Left renal pelvis (tissue), 4 donors: ENCODE results near the gene SETD2. TPM values are rescaled to one million over a fixed set of nuclear protein-coding genes. Genes with fewer than 3 reads are reported as not detected.
"Not testable (repeated sequence)": the region's sequence is repeated elsewhere in the genome, so short reads cannot be mapped to it uniquely, and the experiment has no call there.

Experiments
- DNase-seq, 4 donors: peaks; one replicate each; pipeline ENCODE4 v3.0.0-alpha.2; 2013; ENCODE audit warnings: low read depth in 4 of 4, low spot score in 3 of 4
- polyA plus RNA-seq, 4 donors: library from polyadenylated mRNA; unstranded; fragments of 120-200 nt; gene quantifications; one replicate each; pipeline ENCODE4 v1.2.1, GENCODE V29; 2013; ENCODE audit not compliant: insufficient read length in 4 of 4

The SETD2 gene
- polyA plus RNA-seq, 4 donors, result 62.7 to 73.8 (median 66.8) TPM

DNA sequence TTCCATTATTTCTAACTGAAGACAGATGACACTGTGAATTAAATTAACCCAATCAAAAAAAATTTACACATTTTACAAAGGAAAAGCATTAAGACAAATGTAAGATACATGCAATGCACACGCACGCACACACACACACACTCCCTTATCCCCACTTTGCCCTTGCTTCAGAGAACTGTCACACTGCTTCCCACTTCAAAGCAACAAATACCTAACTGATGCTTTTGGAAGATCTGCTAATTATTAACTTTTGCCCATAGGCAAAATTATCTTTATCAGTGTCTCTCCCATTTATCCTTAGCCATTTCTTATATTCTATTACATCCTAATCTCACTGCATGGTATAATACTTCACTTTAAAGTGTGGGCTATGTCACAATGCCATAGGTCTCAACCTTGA, 60.3 kb downstream of the SETD2 start:
- DNase-seq, result no peak

- DNase-seq, result no peak
Measured at GRCh38 chr3:47102081-47102600, 61.8 kb downstream of the SETD2 start.

DNA sequence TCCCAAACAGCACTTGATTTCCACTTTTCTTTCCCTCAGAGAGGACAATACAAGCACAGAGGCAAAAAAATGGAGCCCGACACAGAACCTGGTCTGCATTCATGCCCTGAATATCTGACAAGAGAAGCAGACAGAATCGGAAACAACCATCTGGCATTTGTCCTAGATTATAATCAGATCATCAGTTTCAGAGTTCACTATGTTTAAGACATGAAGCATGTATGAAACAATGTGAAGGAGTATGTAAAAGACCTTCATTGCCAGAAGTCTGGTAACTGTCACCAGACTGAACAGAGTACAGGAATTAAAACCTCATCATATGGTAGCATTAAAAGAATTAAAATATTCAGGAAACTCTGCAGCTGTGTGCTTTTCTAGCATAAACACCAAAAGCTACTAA, 65.0 kb downstream of the SETD2 start:
- DNase-seq, result no peak

DNA sequence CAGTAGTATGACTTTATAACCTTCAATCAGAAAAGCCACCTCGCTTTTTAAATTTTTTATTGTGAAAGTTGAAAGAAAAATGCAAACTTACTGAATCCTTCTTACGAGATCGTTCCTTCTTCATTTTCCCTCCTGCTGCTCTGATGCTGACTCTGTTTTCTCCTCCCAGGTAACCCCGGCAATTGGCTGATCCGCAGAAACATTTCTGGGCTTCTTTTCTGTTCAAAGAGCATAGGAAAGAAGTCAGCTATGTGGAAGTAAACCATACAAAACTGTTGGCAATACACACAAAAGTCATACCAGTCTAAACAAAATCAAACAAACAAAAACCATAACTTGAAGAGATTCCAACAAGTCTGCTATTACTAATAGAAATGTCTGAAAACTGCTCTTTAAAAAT, 66.0 kb downstream of the SETD2 start:
- DNase-seq, result no peak

GRCh38 chr3:47096959-47097358, 67.0 kb downstream of the SETD2 start:
- DNase-seq, result no peak

GRCh38 chr3:47092090-47092489, 71.8 kb downstream of the SETD2 start:
- no peak for DNase-seq

GRCh38 chr3:47089630-47090029, 74.3 kb downstream of the SETD2 start:
- DNase-seq, result no peak

DNA sequence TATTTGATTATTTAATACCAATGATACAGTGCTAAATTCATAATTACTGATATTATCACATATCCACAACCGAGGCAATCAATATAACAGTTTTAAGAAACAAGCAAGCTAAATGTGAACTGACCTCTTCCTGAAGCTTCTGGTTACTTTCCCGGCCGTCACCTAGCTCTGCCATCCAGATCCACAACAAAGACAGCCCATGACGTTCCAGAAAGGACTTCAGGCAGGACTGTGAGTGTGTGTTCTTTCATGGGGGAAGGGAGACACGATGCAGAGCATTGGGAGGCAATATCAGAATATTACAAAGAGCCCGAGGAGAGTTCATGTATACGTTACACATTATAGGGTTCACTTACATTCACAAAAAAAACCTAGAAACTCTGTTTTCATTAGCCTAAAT, 77.8 kb downstream of the SETD2 start:
- DNase-seq, result no peak

- no peak for DNase-seq
Measured at GRCh38 chr3:47083786-47084185, 80.1 kb downstream of the SETD2 start.

DNA sequence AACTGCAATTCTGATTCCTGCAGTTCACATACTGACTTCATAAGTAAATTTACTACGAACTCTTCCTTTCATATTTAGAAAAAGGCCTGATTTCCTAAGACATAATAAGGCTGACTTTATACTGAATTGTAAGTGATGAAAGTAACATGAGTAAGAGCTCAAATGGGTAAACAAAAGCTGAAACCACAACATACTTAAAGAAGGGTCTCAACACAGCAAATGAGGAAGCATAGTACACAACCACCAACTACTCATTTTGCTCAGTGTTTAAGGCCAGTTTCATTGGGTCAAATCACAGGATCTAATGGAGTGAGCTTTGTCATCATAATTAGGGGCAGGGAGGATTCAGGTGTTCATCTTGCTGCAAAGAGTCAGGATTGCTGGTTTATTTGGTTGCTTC, 81.4 kb downstream of the SETD2 start:
- no peak for DNase-seq

DNA sequence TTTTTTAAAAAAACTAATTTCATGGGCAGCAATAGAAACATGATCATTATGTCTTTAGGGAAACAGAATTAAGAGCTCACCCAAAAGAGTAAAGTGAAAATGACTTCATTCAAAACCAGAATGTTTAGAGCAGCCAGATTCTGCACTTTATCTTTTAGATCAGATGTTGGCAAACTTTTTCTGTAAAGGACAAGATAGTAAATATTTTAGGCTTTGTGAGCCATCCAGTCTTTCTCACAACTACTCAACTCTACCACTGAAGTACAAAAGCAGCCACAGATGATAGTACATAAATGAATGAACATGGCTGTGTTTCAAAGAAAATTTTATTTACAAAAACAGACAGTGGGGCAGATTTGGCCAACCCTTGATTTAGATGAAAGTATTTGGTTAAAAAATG, 84.5 kb downstream of the SETD2 start:
- no peak for DNase-seq

GRCh38 chr3:47073685-47074084, 90.2 kb downstream of the SETD2 start:
- no peak for DNase-seq

DNA sequence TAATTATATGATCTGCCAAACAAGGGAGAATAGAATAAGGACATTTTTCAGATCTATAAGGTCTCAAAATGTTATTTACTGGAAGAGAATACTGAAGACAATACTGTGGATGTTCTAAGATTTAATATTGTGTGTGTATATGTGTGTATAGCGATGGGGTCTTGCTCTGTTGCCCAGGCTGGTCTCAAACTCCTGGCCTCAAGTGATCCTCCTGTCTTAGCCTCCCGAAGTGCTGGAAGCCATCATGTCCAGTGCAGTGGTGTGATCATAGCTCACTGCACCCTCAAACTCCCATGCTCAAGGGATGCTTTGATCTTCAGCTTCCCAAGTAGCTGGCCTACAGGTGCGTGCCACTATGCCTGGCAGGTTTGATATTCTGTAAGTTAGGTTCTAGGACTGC, 93.1 kb downstream of the SETD2 start:
- DNase-seq, result no peak

GRCh38 chr3:47066259-47066658, 97.7 kb downstream of the SETD2 start:
- DNase-seq, result not testable (repeated sequence)

DNA sequence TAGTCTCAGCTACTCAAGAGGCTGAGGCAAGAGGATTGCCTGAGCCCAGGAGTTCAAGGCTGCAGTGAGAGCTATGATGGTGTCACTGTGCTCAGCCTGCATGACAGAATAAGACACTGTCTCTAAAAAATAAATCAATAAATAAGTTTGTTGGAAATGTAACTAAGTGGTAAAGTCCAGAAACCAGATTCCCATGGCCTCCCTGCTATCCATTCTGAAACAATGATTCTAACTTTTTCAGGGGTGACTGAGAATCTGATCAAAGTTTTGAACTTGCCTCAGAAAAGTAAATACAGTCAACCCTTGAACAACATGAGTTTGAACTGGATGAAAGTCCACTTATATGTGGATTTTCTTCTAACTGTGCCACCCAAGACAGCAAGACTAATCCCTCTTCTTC, 98.2 kb downstream of the SETD2 start:
- no peak for DNase-seq

- no peak for DNase-seq
Measured at GRCh38 chr3:47065058-47065457, 98.9 kb downstream of the SETD2 start.

GRCh38 chr3:47057212-47057671, 106.7 kb downstream of the SETD2 start:
- no peak for DNase-seq

GRCh38 chr3:47056705-47057104, 107.2 kb downstream of the SETD2 start:
- DNase-seq, result no peak

DNA sequence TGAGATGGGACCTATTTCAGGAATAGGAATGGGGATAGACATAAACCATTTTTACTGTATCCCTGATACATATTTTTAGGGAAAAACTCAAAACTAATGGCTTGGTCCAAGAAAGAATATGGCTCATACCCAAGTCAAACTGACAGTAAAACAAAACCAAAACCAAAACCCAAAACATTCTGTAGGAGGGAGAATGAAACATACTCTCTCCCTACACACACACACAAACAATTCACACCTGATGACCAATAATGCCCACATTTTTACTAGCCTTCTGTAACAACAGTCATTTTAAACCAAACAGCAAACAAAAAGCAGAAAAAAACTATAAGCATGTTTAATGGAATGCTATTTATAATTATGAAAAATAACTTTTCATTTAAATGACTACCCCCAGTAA, 109.5 kb downstream of the SETD2 start:
- no peak for DNase-seq

DNA sequence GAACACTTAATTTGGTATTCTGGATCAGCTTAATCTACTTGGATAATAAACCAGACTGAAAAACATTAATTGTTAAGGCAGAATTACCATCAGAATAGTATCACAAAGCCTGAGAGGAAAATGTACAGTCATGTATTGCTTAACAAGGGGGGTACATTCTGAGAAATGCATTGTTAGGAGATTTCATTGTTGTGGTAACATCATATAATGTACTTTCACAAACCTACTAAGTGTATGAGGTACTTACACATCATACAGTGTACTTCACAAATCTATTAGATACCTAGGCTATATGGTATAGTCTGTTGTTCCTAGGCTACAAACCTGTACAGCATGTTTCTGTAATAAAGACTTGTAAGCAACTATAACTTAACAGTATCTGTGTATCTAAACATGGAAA, 116.2 kb downstream of the SETD2 start:
- DNase-seq, result no peak

- no peak for DNase-seq
Measured at GRCh38 chr3:47047069-47047468, 116.8 kb downstream of the SETD2 start.

DNA sequence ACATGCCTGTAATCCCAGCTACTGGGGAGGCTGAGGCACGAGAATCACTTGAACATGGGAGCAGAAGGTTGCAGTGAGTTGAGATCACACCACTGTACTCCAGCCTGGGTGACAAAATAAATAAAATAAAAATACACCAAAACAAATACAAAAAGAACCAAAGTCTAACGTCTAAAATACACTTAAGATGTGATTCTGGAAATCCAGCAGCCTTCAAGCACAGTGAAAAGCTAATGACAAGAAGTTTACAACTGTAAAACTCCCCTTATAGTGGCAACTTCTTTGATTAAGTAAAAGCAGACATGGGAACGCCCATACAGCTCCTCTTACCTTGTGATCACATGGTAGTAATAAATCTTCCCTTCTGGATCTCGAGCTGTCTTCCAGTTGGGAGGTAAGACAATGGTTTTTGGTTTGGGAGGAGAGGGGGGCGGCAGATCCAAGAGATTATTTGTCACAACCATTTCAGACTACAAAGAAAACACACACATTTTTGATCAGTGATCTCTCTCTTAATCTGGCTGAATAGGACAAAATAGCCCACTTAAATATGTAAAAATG, 121.6 kb downstream of the SETD2 start:
- peak in 1 of 4 donors; percentile 7 for DNase-seq

GRCh38 chr3:47041114-47041513, 122.8 kb downstream of the SETD2 start:
- no peak for DNase-seq
